ENCODE data around the gene UFD1.

Gene UFD1

DNA sequence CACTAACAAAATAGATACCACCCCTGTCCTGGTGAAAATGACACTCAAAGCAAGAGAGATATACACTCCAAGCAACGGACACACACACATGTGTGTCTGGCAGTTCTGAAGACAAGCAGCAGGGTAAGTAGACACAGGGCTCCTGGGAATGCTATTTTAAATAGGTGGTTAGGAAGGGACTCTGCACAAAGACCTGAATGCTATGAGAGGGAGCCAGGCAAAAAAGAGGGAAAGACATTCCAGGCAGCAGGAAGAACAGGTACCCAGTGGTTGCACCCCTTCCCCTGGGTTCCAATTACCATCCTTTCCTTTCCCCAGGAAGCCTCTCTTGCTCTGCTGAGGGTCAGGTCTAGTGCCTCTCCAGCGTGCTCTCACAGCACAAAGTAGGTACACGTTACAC, 3.0 kb downstream of the UFD1 start:
- TF ChIP-seq FOXP2 (optimal IDR thresholded peaks at IDR 0.05; ENCODE audit: borderline replicate concordance, extremely low read depth, extremely low read length, insufficient read depth) (no peak), TAF1 (IDR thresholded peaks at IDR 0.05; ENCODE audit: borderline replicate concordance, insufficient read depth, low read length) (no peak), REST (IDR thresholded peaks at IDR 0.05; ENCODE audit: insufficient read depth in 1 of 2, low read depth in 2 of 2, low read length in 2 of 2) (no peak), SIN3A (IDR thresholded peaks at IDR 0.05; ENCODE audit: borderline replicate concordance, insufficient read depth, low read length) (no peak), POLR2AphosphoS5 (IDR thresholded peaks at IDR 0.05; ENCODE audit: low read depth, low read length) (no peak)

GRCh38 chr22:19473578-19473977, 5.4 kb downstream of the UFD1 start:
- no peak for TF ChIP-seq TAF1 (IDR thresholded peaks at IDR 0.05; ENCODE audit: borderline replicate concordance, insufficient read depth, low read length)

GRCh38 chr22:19472233-19472632, 6.8 kb downstream of the UFD1 start:
- TF ChIP-seq SIN3A (IDR thresholded peaks at IDR 0.05; ENCODE audit: borderline replicate concordance, insufficient read depth, low read length) (no peak), REST (IDR thresholded peaks at IDR 0.05; ENCODE audit: insufficient read depth in 1 of 2, low read depth in 2 of 2, low read length in 2 of 2) (no peak), FOXP2 (optimal IDR thresholded peaks at IDR 0.05; ENCODE audit: borderline replicate concordance, extremely low read depth, extremely low read length, insufficient read depth) (no peak), POLR2AphosphoS5 (IDR thresholded peaks at IDR 0.05; ENCODE audit: low read depth, low read length) (no peak), TAF1 (IDR thresholded peaks at IDR 0.05; ENCODE audit: borderline replicate concordance, insufficient read depth, low read length) (no peak)

- no peak for TF ChIP-seq REST (IDR thresholded peaks at IDR 0.05; ENCODE audit: insufficient read depth in 1 of 2, low read depth in 2 of 2, low read length in 2 of 2)
- TF ChIP-seq TAF1 (IDR thresholded peaks at IDR 0.05; ENCODE audit: borderline replicate concordance, insufficient read depth, low read length), result no peak
- TF ChIP-seq FOXP2 (optimal IDR thresholded peaks at IDR 0.05; ENCODE audit: borderline replicate concordance, extremely low read depth, extremely low read length, insufficient read depth), result no peak
- no peak for TF ChIP-seq SIN3A (IDR thresholded peaks at IDR 0.05; ENCODE audit: borderline replicate concordance, insufficient read depth, low read length)
- no peak for TF ChIP-seq POLR2AphosphoS5 (IDR thresholded peaks at IDR 0.05; ENCODE audit: low read depth, low read length)
Observed at GRCh38 chr22:19471572-19471971, 7.4 kb downstream of the UFD1 start.

GRCh38 chr22:19470010-19470409, 9.0 kb downstream of the UFD1 start:
- no peak for TF ChIP-seq POLR2AphosphoS5 (IDR thresholded peaks at IDR 0.05; ENCODE audit: low read depth, low read length)
- no peak for TF ChIP-seq FOXP2 (optimal IDR thresholded peaks at IDR 0.05; ENCODE audit: borderline replicate concordance, extremely low read depth, extremely low read length, insufficient read depth)
- TF ChIP-seq SIN3A (IDR thresholded peaks at IDR 0.05; ENCODE audit: borderline replicate concordance, insufficient read depth, low read length), result no peak
- TF ChIP-seq TAF1 (IDR thresholded peaks at IDR 0.05; ENCODE audit: borderline replicate concordance, insufficient read depth, low read length), result no peak
- no peak for TF ChIP-seq REST (IDR thresholded peaks at IDR 0.05; ENCODE audit: insufficient read depth in 1 of 2, low read depth in 2 of 2, low read length in 2 of 2)
